ENCODE data around the gene IL1F10.

The IL1F10 gene

DNA sequence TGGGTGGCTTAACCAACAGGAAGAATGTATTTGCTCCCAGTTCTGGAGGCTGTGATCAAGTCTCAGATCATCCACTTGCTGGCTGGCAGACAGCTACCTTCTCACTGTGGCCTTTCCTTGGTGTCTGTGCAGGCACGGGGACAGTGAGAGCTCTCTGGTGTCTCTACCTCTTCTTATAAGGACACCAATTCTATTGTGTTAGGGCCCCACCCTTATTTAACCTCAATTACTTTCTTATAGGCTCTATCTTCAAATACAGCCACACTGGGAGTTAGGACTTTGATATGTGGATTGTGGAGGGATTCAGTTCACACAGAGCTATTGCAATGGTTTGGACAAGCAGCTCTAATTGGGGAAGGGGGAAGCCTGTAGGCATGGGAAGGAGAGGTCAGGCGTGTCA lies 34.4 kb downstream of the IL1F10 start (continued):
- TF ChIP-seq OSR1 (CRISPR knock-in tag; IDR thresholded peaks at IDR 0.05) (no peak), BACH2 (CRISPR knock-in tag; IDR thresholded peaks at IDR 0.05; ENCODE audit: borderline replicate concordance) (no peak), ARNTL (CRISPR knock-in tag; IDR thresholded peaks at IDR 0.05; ENCODE audit: borderline replicate concordance, low read depth) (no peak), PPARA (CRISPR knock-in tag; IDR thresholded peaks at IDR 0.05; ENCODE audit: borderline replicate concordance) (no peak), CSRNP3 (CRISPR knock-in tag; IDR thresholded peaks at IDR 0.05) (no peak), ISL1 (CRISPR knock-in tag; IDR thresholded peaks at IDR 0.05) (no peak), RARB (CRISPR knock-in tag; IDR thresholded peaks at IDR 0.05) (no peak), ZFP30 (CRISPR knock-in tag; IDR thresholded peaks at IDR 0.05) (no peak)

- ATAC-seq = no peak
- TF ChIP-seq TCF4 (CRISPR knock-in tag; IDR thresholded peaks at IDR 0.05; ENCODE audit: borderline replicate concordance) = no peak
- TF ChIP-seq ZNF8 (CRISPR knock-in tag; IDR thresholded peaks at IDR 0.05) = no peak
- TF ChIP-seq RARB (CRISPR knock-in tag; IDR thresholded peaks at IDR 0.05) = no peak
- TF ChIP-seq, protein P1, sequence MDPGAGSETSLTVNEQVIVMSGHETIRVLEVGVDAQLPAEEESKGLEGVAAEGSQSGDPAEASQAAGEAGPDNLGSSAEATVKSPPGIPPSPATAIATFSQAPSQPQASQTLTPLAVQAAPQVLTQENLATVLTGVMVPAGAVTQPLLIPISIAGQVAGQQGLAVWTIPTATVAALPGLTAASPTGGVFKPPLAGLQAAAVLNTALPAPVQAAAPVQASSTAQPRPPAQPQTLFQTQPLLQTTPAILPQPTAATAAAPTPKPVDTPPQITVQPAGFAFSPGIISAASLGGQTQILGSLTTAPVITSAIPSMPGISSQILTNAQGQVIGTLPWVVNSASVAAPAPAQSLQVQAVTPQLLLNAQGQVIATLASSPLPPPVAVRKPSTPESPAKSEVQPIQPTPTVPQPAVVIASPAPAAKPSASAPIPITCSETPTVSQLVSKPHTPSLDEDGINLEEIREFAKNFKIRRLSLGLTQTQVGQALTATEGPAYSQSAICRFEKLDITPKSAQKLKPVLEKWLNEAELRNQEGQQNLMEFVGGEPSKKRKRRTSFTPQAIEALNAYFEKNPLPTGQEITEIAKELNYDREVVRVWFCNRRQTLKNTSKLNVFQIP (CRISPR knock-in tag; IDR thresholded peaks at IDR 0.05; ENCODE audit: borderline replicate concordance, low read depth) = no peak
- TF ChIP-seq, protein P2, sequence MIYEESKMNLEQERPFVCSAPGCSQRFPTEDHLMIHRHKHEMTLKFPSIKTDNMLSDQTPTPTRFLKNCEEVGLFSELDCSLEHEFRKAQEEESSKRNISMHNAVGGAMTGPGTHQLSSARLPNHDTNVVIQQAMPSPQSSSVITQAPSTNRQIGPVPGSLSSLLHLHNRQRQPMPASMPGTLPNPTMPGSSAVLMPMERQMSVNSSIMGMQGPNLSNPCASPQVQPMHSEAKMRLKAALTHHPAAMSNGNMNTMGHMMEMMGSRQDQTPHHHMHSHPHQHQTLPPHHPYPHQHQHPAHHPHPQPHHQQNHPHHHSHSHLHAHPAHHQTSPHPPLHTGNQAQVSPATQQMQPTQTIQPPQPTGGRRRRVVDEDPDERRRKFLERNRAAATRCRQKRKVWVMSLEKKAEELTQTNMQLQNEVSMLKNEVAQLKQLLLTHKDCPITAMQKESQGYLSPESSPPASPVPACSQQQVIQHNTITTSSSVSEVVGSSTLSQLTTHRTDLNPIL (CRISPR knock-in tag; IDR thresholded peaks at IDR 0.05; ENCODE audit: low read depth) = no peak
- TF ChIP-seq PPARA (CRISPR knock-in tag; IDR thresholded peaks at IDR 0.05; ENCODE audit: borderline replicate concordance) = no peak
- no peak for TF ChIP-seq ZC3H10 (CRISPR knock-in tag; IDR thresholded peaks at IDR 0.05)
- no peak for TF ChIP-seq OSR1 (CRISPR knock-in tag; IDR thresholded peaks at IDR 0.05)
- no peak for TF ChIP-seq ESRRG (CRISPR knock-in tag; IDR thresholded peaks at IDR 0.05)
Measured at GRCh38 chr2:113103277-113103676, 35.5 kb downstream of the IL1F10 start.

DNA sequence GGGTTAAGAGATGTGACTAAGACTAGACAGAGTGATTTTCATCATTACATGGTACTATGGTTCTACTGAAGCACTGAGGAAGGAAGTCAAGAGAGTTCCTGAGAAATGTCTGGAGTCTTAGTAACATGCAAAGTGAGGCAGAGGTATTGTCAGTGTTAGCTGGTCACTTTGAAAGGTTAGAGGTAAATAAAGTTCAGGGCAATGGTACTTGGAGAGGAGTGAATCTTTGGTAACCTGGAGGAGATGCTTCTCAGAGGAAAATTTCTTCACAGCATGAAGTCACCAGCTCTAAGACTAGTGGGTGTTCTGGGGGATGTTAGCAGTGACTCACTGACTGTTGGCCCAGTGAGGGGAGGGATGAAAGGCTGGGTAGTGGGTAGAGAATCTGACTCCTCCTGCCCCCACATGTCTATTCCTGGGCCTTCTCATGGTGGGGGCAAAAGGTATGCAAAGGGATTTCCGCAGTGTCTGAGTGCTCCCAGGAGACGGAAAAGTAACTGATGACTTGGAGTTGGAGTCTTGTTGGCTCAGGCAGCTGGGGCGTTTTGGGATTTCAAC lies 36.4 kb downstream of the IL1F10 start:
- TF ChIP-seq, protein P1 (CRISPR knock-in tag; IDR thresholded peaks at IDR 0.05; ENCODE audit: borderline replicate concordance, low read depth) = no peak
- TF ChIP-seq RARB (CRISPR knock-in tag; IDR thresholded peaks at IDR 0.05) = no peak
- TF ChIP-seq CSRNP3 (CRISPR knock-in tag; IDR thresholded peaks at IDR 0.05) = no peak
- no peak for TF ChIP-seq ZNF565 (CRISPR knock-in tag; conservative IDR thresholded peaks at IDR 0.05; ENCODE audit: low read depth)
- TF ChIP-seq ESRRG (CRISPR knock-in tag; IDR thresholded peaks at IDR 0.05) = no peak
- TF ChIP-seq SNAI2 (CRISPR knock-in tag; IDR thresholded peaks at IDR 0.05) = no peak
- TF ChIP-seq ARNTL (CRISPR knock-in tag; IDR thresholded peaks at IDR 0.05; ENCODE audit: borderline replicate concordance, low read depth) = no peak
- TF ChIP-seq BACH2 (CRISPR knock-in tag; IDR thresholded peaks at IDR 0.05; ENCODE audit: borderline replicate concordance) = no peak
- TF ChIP-seq, protein P2 (CRISPR knock-in tag; IDR thresholded peaks at IDR 0.05; ENCODE audit: low read depth) = no peak
- TF ChIP-seq OSR1 (CRISPR knock-in tag; IDR thresholded peaks at IDR 0.05) = no peak
- TF ChIP-seq, protein P3, sequence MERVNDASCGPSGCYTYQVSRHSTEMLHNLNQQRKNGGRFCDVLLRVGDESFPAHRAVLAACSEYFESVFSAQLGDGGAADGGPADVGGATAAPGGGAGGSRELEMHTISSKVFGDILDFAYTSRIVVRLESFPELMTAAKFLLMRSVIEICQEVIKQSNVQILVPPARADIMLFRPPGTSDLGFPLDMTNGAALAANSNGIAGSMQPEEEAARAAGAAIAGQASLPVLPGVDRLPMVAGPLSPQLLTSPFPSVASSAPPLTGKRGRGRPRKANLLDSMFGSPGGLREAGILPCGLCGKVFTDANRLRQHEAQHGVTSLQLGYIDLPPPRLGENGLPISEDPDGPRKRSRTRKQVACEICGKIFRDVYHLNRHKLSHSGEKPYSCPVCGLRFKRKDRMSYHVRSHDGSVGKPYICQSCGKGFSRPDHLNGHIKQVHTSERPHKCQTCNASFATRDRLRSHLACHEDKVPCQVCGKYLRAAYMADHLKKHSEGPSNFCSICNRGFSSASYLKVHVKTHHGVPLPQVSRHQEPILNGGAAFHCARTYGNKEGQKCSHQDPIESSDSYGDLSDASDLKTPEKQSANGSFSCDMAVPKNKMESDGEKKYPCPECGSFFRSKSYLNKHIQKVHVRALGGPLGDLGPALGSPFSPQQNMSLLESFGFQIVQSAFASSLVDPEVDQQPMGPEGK (CRISPR knock-in tag; IDR thresholded peaks at IDR 0.05; ENCODE audit: borderline replicate concordance) = no peak
- TF ChIP-seq ZNF70 (CRISPR knock-in tag; IDR thresholded peaks at IDR 0.05) = no peak
- no peak for TF ChIP-seq GLIS3 (CRISPR knock-in tag; IDR thresholded peaks at IDR 0.05)
- TF ChIP-seq TOX (CRISPR knock-in tag; IDR thresholded peaks at IDR 0.05; ENCODE audit: borderline replicate concordance) = no peak
- no peak for TF ChIP-seq ZC3H10 (CRISPR knock-in tag; IDR thresholded peaks at IDR 0.05)
- TF ChIP-seq CSDC2 (CRISPR knock-in tag; IDR thresholded peaks at IDR 0.05) = no peak
- TF ChIP-seq ISL1 (CRISPR knock-in tag; IDR thresholded peaks at IDR 0.05) = no peak
- no peak for TF ChIP-seq PPARA (CRISPR knock-in tag; IDR thresholded peaks at IDR 0.05; ENCODE audit: borderline replicate concordance)
- no peak for TF ChIP-seq TCF4 (CRISPR knock-in tag; IDR thresholded peaks at IDR 0.05; ENCODE audit: borderline replicate concordance)
- ATAC-seq = no peak

Data from SK-N-SH treated with all-trans-retinoic acid at 6 μM for 48 hours (cell line).